GM12875 (cell line): ENCODE data around the gene WDR44.

ENCODE experiments used
- H3K4me3 ChIP-seq: one replicate; pipeline ENCODE4 v1.5.1; 2011; ENCODE audit warnings: low read depth, low read length, control low read depth
- CTCF ChIP-seq: IDR thresholded peaks from 2 replicates; pipeline ENCODE4 v1.5.1; 2011; ENCODE audit warnings: low read depth, mild to moderate bottlenecking, control low read depth, inconsistent platforms, low read length, moderate library complexity, borderline replicate concordance; ENCODE audit not compliant: insufficient read depth

Gene WDR44

GRCh38 chrX:118499295-118499694, 153.4 kb downstream of the WDR44 start:
- no peak overlapping the region for H3K4me3 ChIP-seq
- TF ChIP-seq CTCF = no peak
